ENCODE results near the gene ANKRD11. TPM values are rescaled to one million over a fixed set of nuclear protein-coding genes. Genes with fewer than 3 reads are reported as not detected.

ANKRD11 gene
- polyA plus RNA-seq, 2 donors: 37.1 to 73.5 TPM

GRCh38 chr16:89529097-89529496 is 38.7 kb upstream of the ANKRD11 start:
- no peaks in the 10 kb centered on the region for H3K4me1 ChIP-seq (ENCODE audit: control insufficient read depth in 2 of 2, insufficient read depth in 2 of 2, low read length in 1 of 2)
- no peak overlapping the region for H3K4me3 ChIP-seq (ENCODE audit: low read depth in 1 of 2, low read length in 2 of 2)
- H3K36me3 ChIP-seq (ENCODE audit: control insufficient read depth in 2 of 2, insufficient read depth in 2 of 2, low read length in 1 of 2): peaks cover 32 to 42% of the 10 kb centered on the region in 2 donors
- H3K27ac ChIP-seq (ENCODE audit: low read depth in 2 of 2, low read length in 1 of 2): no peak overlapping the region
- H3K9me3 ChIP-seq (ENCODE audit: control insufficient read depth in 2 of 2, insufficient read depth in 1 of 2, low read depth in 1 of 2, low read length in 1 of 2): no peaks in the 10 kb centered on the region
- 87 to 91% methylated on average over 16 of the region's 16 CpGs for WGBS, 2 donors
- no peaks in the 10 kb centered on the region for H3K27me3 ChIP-seq (ENCODE audit: control insufficient read depth in 1 of 2, insufficient read depth in 2 of 2, low read length in 2 of 2)

- Histone ChIP-seq H3K27ac (ENCODE audit: low read depth in 2 of 2, low read length in 1 of 2) (no peak overlapping the region), H3K4me1 (ENCODE audit: control insufficient read depth in 2 of 2, insufficient read depth in 2 of 2, low read length in 1 of 2) (no peaks in the 10 kb centered on the region), H3K9me3 (ENCODE audit: control insufficient read depth in 2 of 2, insufficient read depth in 1 of 2, low read depth in 1 of 2, low read length in 1 of 2) (no peaks in the 10 kb centered on the region), H3K36me3 (ENCODE audit: control insufficient read depth in 2 of 2, insufficient read depth in 2 of 2, low read length in 1 of 2) (peaks cover 28 to 46% of the 10 kb centered on the region in 2 donors), H3K4me3 (ENCODE audit: low read depth in 1 of 2, low read length in 2 of 2) (no peak overlapping the region), H3K27me3 (ENCODE audit: control insufficient read depth in 1 of 2, insufficient read depth in 2 of 2, low read length in 2 of 2) (no peaks in the 10 kb centered on the region)
- 80 to 82% methylated on average over 20 of the region's 20 CpGs for WGBS, 2 donors
These were observed 35.0 kb upstream of the ANKRD11 start for GRCh38 chr16:89525146-89525913.

GRCh38 chr16:89523680-89524344 is 33.5 kb upstream of the ANKRD11 start:
- peaks cover 0 to 3% of the 10 kb centered on the region in 2 donors for H3K9me3 ChIP-seq (ENCODE audit: control insufficient read depth in 2 of 2, insufficient read depth in 1 of 2, low read depth in 1 of 2, low read length in 1 of 2)
- peaks cover 28 to 46% of the 10 kb centered on the region in 2 donors for H3K36me3 ChIP-seq (ENCODE audit: control insufficient read depth in 2 of 2, insufficient read depth in 2 of 2, low read length in 1 of 2)
- H3K27me3 ChIP-seq (ENCODE audit: control insufficient read depth in 1 of 2, insufficient read depth in 2 of 2, low read length in 2 of 2): no peaks in the 10 kb centered on the region
- no peaks in the 10 kb centered on the region for H3K4me1 ChIP-seq (ENCODE audit: control insufficient read depth in 2 of 2, insufficient read depth in 2 of 2, low read length in 1 of 2)
- WGBS, 2 donors: 82 to 83% methylated on average over 32 of the region's 32 CpGs
- H3K27ac ChIP-seq (ENCODE audit: low read depth in 2 of 2, low read length in 1 of 2): no peak overlapping the region
- no peak overlapping the region for H3K4me3 ChIP-seq (ENCODE audit: low read depth in 1 of 2, low read length in 2 of 2)

GRCh38 chr16:89522287-89522686 is 31.9 kb upstream of the ANKRD11 start:
- Histone ChIP-seq H3K27ac (ENCODE audit: low read depth in 2 of 2, low read length in 1 of 2) (no peak overlapping the region), H3K36me3 (ENCODE audit: control insufficient read depth in 2 of 2, insufficient read depth in 2 of 2, low read length in 1 of 2) (peaks cover 32 to 51% of the 10 kb centered on the region in 2 donors)

DNA sequence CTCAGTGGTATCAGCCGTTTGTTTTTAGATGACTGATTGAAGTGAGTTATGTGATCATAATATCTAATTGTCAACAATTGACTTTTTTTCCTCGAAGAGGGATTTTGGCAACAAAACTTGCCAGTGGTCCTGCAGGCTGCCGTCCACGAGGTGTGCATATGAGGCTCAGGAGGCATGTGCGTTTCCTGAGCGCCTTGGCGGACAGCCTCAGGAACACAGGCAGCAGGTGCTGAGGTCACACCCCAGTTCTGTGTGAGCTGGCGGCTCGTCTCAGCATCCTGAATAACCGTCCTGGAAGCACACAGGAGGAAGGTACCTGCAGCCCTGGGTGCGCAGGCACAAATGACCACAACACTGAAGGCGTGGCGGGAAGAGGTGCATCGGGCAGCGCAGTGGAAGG is 29.5 kb upstream of the ANKRD11 start:
- Histone ChIP-seq H3K9me3 (ENCODE audit: control insufficient read depth in 2 of 2, insufficient read depth in 1 of 2, low read depth in 1 of 2, low read length in 1 of 2) (peaks cover 0 to 3% of the 10 kb centered on the region in 2 donors), H3K4me3 (ENCODE audit: low read depth in 1 of 2, low read length in 2 of 2) (no peak overlapping the region), H3K36me3 (ENCODE audit: control insufficient read depth in 2 of 2, insufficient read depth in 2 of 2, low read length in 1 of 2) (peaks cover 20 to 49% of the 10 kb centered on the region in 2 donors), H3K27ac (ENCODE audit: low read depth in 2 of 2, low read length in 1 of 2) (no peak overlapping the region), H3K27me3 (ENCODE audit: control insufficient read depth in 1 of 2, insufficient read depth in 2 of 2, low read length in 2 of 2) (no peaks in the 10 kb centered on the region), H3K4me1 (ENCODE audit: control insufficient read depth in 2 of 2, insufficient read depth in 2 of 2, low read length in 1 of 2) (no peaks in the 10 kb centered on the region)
- WGBS, 2 donors: 81 to 87% methylated on average over 15 of the region's 15 CpGs

More at GRCh38 chr16:89522287-89522686, 31.9 kb upstream of the ANKRD11 start:
- peaks cover 0 to 3% of the 10 kb centered on the region in 2 donors for H3K9me3 ChIP-seq (ENCODE audit: control insufficient read depth in 2 of 2, insufficient read depth in 1 of 2, low read depth in 1 of 2, low read length in 1 of 2)
- no peaks in the 10 kb centered on the region for H3K4me1 ChIP-seq (ENCODE audit: control insufficient read depth in 2 of 2, insufficient read depth in 2 of 2, low read length in 1 of 2)
- WGBS, 2 donors: 93 to 94% methylated on average over 31 of the region's 31 CpGs
- no peaks in the 10 kb centered on the region for H3K27me3 ChIP-seq (ENCODE audit: control insufficient read depth in 1 of 2, insufficient read depth in 2 of 2, low read length in 2 of 2)
- no peak overlapping the region for H3K4me3 ChIP-seq (ENCODE audit: low read depth in 1 of 2, low read length in 2 of 2)

- H3K9me3 ChIP-seq (ENCODE audit: control insufficient read depth in 2 of 2, insufficient read depth in 1 of 2, low read depth in 1 of 2, low read length in 1 of 2): peaks cover 0 to 3% of the 10 kb centered on the region in 2 donors
- H3K4me1 ChIP-seq (ENCODE audit: control insufficient read depth in 2 of 2, insufficient read depth in 2 of 2, low read length in 1 of 2): no peaks in the 10 kb centered on the region
- no peak overlapping the region for H3K27ac ChIP-seq (ENCODE audit: low read depth in 2 of 2, low read length in 1 of 2)
- H3K4me3 ChIP-seq (ENCODE audit: low read depth in 1 of 2, low read length in 2 of 2): no peak overlapping the region
- 79 to 83% methylated on average over 9 of the region's 9 CpGs for WGBS, 2 donors
- no peaks in the 10 kb centered on the region for H3K27me3 ChIP-seq (ENCODE audit: control insufficient read depth in 1 of 2, insufficient read depth in 2 of 2, low read length in 2 of 2)
- H3K36me3 ChIP-seq (ENCODE audit: control insufficient read depth in 2 of 2, insufficient read depth in 2 of 2, low read length in 1 of 2): peaks cover 13 to 42% of the 10 kb centered on the region in 2 donors
These were observed 26.8 kb upstream of the ANKRD11 start for GRCh38 chr16:89517128-89517527.

DNA sequence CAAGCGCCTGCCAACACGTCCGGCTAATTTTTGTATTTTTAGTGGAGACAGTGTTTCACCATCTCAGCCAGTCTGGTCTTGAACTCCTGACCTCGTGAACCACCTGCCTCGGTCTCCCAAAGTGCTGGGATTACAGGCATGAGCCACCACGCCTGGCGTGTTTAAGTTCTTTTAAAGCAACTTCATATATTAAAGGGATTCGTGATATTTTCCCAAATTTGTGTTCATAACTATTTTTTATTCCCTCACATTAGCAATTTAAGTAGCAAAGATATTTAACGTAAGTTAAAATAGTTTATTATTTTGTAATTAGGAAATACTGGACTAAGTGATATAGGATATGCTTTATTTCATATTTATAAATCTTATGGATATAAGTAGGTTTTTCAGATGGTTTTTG is 22.1 kb upstream of the ANKRD11 start:
- Histone ChIP-seq H3K9me3 (ENCODE audit: control insufficient read depth in 2 of 2, insufficient read depth in 1 of 2, low read depth in 1 of 2, low read length in 1 of 2) (no peaks in the 10 kb centered on the region), H3K4me3 (ENCODE audit: low read depth in 1 of 2, low read length in 2 of 2) (no peak overlapping the region), H3K27me3 (ENCODE audit: control insufficient read depth in 1 of 2, insufficient read depth in 2 of 2, low read length in 2 of 2) (no peaks in the 10 kb centered on the region), H3K4me1 (ENCODE audit: control insufficient read depth in 2 of 2, insufficient read depth in 2 of 2, low read length in 1 of 2) (peaks cover 0 to 2% of the 10 kb centered on the region in 2 donors), H3K27ac (ENCODE audit: low read depth in 2 of 2, low read length in 1 of 2) (no peak overlapping the region), H3K36me3 (ENCODE audit: control insufficient read depth in 2 of 2, insufficient read depth in 2 of 2, low read length in 1 of 2) (peaks cover 11 to 28% of the 10 kb centered on the region in 2 donors)
- 94 to 95% methylated on average over 9 of the region's 9 CpGs for WGBS, 2 donors

GRCh38 chr16:89511374-89511773 is 21.0 kb upstream of the ANKRD11 start:
- H3K27ac ChIP-seq (ENCODE audit: low read depth in 2 of 2, low read length in 1 of 2): no peak overlapping the region
- H3K36me3 ChIP-seq (ENCODE audit: control insufficient read depth in 2 of 2, insufficient read depth in 2 of 2, low read length in 1 of 2): peaks cover 11 to 22% of the 10 kb centered on the region in 2 donors
- no peak overlapping the region for H3K4me3 ChIP-seq (ENCODE audit: low read depth in 1 of 2, low read length in 2 of 2)
- WGBS, 2 donors: 81 to 85% methylated on average over 8 of the region's 8 CpGs
- H3K9me3 ChIP-seq (ENCODE audit: control insufficient read depth in 2 of 2, insufficient read depth in 1 of 2, low read depth in 1 of 2, low read length in 1 of 2): no peaks in the 10 kb centered on the region
- peaks cover 2 to 4% of the 10 kb centered on the region in 2 donors for H3K4me1 ChIP-seq (ENCODE audit: control insufficient read depth in 2 of 2, insufficient read depth in 2 of 2, low read length in 1 of 2)
- H3K27me3 ChIP-seq (ENCODE audit: control insufficient read depth in 1 of 2, insufficient read depth in 2 of 2, low read length in 2 of 2): no peaks in the 10 kb centered on the region

GRCh38 chr16:89510526-89510925 is 20.2 kb upstream of the ANKRD11 start:
- 88 to 90% methylated on average over 9 of the region's 9 CpGs for WGBS, 2 donors
- H3K9me3 ChIP-seq (ENCODE audit: control insufficient read depth in 2 of 2, insufficient read depth in 1 of 2, low read depth in 1 of 2, low read length in 1 of 2): no peaks in the 10 kb centered on the region
- peaks cover 11 to 16% of the 10 kb centered on the region in 2 donors for H3K36me3 ChIP-seq (ENCODE audit: control insufficient read depth in 2 of 2, insufficient read depth in 2 of 2, low read length in 1 of 2)
- no peak overlapping the region for H3K27ac ChIP-seq (ENCODE audit: low read depth in 2 of 2, low read length in 1 of 2)
- H3K4me1 ChIP-seq (ENCODE audit: control insufficient read depth in 2 of 2, insufficient read depth in 2 of 2, low read length in 1 of 2): peaks cover 2 to 9% of the 10 kb centered on the region in 2 donors
- H3K27me3 ChIP-seq (ENCODE audit: control insufficient read depth in 1 of 2, insufficient read depth in 2 of 2, low read length in 2 of 2): no peaks in the 10 kb centered on the region
- no peak overlapping the region for H3K4me3 ChIP-seq (ENCODE audit: low read depth in 1 of 2, low read length in 2 of 2)

Measured in esophagus (tissue), 2 donors.